SK-N-SH treated with all-trans-retinoic acid at 6 μM for 48 hours (cell line): ENCODE measurements around the gene LDHAL6B.

Experiments
- ZNF565 ChIP-seq: fragments of 450-650 bp; formaldehyde crosslinking; conservative IDR thresholded peaks from 2 replicates; pipeline ENCODE4 v1.5.0; 2020; ENCODE audit warnings: low read depth, mild to moderate bottlenecking, moderate library complexity
- ZNF70 ChIP-seq: fragments of 450-650 bp; formaldehyde crosslinking; IDR thresholded peaks from 2 replicates; pipeline ENCODE4 v1.5.0; 2020; ENCODE audit warnings: mild to moderate bottlenecking, moderate library complexity

DNA sequence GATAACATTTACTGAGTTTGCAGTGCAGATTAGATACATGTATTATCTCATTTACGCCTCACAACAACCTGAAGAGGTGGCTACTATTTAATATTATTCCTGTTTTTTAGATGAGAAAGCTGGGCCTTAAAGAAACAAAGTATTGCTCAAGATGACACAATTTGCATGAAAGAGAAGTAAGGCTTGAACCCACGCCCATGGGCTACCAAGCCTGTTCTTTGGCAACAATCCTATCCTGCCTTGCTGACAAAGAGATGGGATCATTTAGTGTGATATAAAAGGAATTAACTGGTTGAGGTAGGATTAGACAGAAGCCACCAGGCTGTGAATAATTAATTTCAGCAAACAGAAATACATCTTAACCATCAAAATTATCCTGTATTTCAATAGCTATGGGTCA lies 9.2 kb upstream of the LDHAL6B start:
- TF ChIP-seq ZNF70 (CRISPR knock-in tag) (no peak), ZNF565 (CRISPR knock-in tag) (no peak)
